GM12801 (cell line): ENCODE results near the gene PDE3A.

Source experiments
- CTCF ChIP-seq: IDR thresholded peaks from one replicate; pipeline ENCODE4 v1.5.1; 2011; ENCODE audit warnings: control low read depth; ENCODE audit not compliant: insufficient read length; ENCODE audit errors: extremely low read depth

Gene PDE3A

GRCh38 chr12:20585055-20585625, 216.8 kb downstream of the PDE3A start:
- TF ChIP-seq CTCF: no peak

GRCh38 chr12:20585913-20586312, 217.6 kb downstream of the PDE3A start:
- no peak for TF ChIP-seq CTCF

- no peak for TF ChIP-seq CTCF
Observed at GRCh38 chr12:20588042-20588441, 219.7 kb downstream of the PDE3A start.

GRCh38 chr12:20590570-20590969, 222.2 kb downstream of the PDE3A start:
- TF ChIP-seq CTCF: no peak

GRCh38 chr12:20592556-20592955, 224.2 kb downstream of the PDE3A start:
- TF ChIP-seq CTCF: no peak

GRCh38 chr12:20593611-20594010, 225.3 kb downstream of the PDE3A start:
- TF ChIP-seq CTCF: no peak

GRCh38 chr12:20596061-20596460, 227.7 kb downstream of the PDE3A start:
- no peak for TF ChIP-seq CTCF
